GM21360 (cell line): ENCODE results near the gene FOXL1.
"Not testable (repeated sequence)": the region's sequence is repeated elsewhere in the genome, so short reads cannot be mapped to it uniquely, and the experiment has no call there.

Experiments used
- ATAC-seq: cut with Tn5 transposase; IDR thresholded peaks from one replicate; pipeline ENCODE4 v1.9.1; 2021; ENCODE audit warnings: mild to moderate bottlenecking, moderate library complexity; ENCODE audit not compliant: unreplicated experiment

FOXL1 gene

GRCh38 chr16:86580063-86580790 lies 1.9 kb downstream of the FOXL1 start:
- no peak for ATAC-seq

DNA sequence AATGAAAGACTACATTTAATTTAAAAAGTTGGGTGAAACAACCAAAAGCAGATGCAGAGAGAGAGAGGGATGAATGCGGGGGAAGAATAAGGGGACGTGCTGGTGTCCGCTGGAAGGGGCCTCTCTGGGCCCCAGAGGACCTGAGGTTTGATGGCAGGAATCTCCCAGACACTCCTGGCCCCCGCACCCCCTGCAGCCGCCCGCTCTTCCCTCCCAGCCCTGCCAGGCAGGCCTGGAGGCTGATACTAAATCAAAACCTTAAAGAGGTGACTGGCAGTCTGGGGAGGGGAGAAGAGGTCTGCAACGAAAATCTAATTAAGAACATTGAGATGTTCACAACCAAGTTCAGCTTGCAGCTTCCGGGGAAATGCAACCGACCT lies 2.4 kb downstream of the FOXL1 start:
- no peak for ATAC-seq

- no peak for ATAC-seq
Measured at GRCh38 chr16:86581458-86581857, 3.1 kb downstream of the FOXL1 start.

DNA sequence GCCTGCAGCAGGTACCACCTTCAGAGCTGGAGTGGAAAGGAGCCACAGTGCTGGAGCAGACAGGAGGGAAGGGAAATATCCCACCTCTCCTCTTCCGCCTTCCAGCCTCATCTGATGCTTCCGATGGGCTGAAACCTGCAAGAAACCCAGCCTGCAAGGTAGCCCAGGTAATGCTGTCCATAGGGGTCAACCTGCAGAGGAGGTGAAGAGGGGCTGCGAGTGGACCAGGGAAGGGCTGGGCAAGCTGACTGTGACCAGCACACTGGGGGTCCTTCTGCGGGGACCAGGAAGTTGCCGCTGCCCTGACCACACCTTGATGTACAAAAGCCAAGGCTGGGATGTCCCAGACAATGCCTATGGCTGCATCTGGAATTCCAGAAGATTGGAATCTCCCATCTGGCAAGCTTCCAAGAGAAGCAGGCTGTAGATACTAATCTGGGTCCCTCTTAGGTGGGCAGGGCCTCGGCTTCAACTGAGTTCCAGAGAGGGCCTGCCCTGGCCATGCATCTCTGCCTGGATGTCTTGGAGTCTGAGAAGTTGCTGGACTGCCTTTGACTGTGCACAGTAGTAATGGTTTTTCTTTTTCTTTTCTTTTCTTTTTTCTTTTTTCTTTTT lies 5.8 kb downstream of the FOXL1 start:
- no peak for ATAC-seq

- ATAC-seq, result no peak
Measured at GRCh38 chr16:86584726-86585721, 6.7 kb downstream of the FOXL1 start.

DNA sequence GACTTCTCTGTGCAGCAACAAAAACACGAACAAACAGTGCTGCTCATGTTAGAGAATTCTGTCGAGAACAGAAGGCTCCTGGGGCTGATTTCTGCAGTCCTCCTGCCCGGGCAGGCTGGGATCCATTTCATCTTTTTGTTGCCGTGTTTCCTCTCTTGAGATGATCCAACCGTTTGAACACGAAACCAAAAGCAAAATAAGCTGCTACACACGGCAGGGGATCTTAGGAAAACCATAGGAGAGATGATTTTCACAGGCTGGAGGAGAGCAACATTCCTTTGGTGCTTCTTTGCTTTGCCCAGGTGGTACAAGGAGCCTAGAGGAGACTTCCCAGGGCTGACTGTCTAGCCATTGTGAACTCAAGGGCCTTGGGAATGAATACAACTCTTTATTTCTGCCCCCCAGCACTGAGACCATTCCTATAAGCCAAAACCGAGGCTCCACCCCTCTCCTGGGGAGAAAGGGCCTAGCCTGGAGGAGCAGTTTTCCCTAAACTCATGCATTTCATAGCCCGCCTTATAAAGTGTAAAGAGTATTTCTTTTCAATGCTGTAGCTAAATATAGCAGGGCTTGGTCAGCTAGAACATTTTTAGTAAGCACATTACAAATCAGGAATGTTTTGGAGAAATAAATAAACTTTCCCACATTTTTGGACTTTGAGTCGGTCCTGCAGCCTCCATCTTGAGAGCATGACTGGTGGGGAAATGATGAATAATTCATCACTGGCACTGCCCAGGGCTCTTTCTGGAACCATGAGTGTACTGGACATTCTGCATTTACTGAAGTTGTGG lies 7.7 kb downstream of the FOXL1 start:
- ATAC-seq, result no peak

GRCh38 chr16:86587487-86587886 lies 9.1 kb downstream of the FOXL1 start:
- ATAC-seq, result no peak

GRCh38 chr16:86587955-86588354 lies 9.6 kb downstream of the FOXL1 start:
- not testable (repeated sequence) for ATAC-seq

- ATAC-seq, result no peak
Measured at GRCh38 chr16:86590501-86591144, 12.3 kb downstream of the FOXL1 start.

DNA sequence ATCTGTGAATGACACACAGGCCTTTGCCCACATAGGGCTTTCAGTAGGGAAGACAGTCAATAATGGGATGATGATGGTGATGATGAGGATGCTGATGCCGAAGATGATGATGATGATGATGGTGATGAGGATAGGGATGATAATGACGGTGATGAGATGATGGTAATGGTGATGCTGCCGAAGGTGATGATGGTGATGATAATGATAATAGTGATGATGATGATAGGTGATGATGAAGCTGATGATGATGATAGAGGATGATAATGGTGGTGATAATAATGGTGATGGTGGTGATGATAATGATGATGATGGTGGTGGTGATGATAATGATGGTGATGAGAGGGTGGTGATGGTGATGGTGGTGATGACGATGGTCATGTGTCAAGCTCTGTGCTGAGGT lies 12.9 kb downstream of the FOXL1 start:
- ATAC-seq, result no peak

DNA sequence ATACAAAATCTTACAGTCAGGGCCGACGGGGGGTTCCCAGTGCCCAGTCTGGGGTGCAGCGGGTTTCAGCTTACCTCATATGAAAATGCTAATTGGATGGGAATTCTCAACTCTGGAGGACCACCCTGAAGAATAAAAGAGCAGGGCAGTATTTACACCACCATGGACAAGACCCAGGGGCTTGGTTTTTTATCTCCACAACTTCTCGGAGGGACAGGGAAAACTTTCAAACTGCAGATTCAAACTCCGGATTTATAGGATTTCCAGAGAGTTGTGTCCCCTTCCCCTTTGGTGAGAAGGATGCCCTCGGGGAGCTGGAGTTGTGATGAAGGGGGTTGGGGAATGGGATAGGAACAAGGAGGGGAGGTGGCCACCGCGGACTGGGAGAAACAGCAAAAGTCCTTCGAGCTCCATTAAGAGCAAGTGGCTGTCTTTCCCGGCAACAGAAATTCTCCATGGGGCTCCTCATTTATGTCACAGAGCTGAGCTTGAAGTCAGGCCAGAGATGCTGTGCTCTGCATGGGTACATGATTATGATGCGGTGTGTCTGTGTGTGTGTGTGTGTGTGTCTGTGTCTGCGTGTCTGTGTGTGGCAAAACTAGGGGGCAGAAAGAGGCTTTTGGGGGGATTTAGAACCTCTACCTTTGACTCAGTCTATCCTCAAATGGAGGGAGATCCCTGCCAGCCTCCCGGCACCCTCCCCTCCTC lies 15.7 kb downstream of the FOXL1 start:
- no peak for ATAC-seq

DNA sequence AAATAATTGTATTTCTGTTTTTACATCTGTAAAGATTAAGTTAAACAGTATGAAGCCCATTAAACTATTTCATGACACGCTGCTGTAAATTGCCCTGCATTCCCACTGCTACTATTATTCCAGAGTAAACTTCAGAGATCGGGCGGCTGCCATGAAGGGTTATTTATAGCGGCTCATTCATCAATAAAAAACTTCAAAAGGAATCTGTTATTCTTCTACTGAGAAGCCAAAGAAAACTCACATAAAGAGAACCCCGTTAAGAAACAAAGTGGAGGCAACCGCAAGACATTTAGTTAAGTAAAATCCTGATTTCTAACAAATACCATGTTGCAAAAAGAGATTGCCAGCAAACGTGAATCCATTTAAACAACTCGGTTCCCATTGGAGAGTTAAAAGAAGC lies 16.4 kb downstream of the FOXL1 start:
- ATAC-seq, result no peak

DNA sequence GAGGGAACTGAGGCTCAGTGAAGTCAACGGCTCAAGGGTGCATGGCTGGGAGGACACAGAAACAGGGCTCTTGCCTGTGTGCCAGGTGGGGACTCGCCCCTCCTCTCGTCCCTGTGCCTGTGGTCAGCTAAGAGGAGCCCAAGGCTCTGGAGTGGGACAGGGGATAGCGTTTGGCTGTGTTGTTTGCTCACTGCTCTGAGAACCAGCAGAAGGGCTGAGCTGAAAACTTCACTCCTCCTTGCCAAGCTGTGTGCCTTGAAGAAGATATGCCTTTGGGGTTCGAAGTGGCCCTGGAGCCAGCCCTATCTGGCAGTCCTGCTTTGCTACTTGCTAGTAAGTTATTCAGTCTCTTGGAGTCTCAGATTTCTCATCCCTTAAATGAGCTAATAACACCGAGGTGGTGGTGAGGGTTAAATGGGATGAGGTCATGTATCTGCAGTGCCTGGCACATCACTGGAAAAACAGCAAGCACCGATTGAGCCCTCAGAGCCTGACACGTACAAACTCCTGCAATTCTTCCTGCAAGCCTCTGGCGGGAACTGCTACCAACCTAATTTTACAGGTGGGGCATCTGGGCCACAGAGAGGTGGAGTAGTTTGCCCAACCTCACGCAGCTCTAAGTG lies 17.7 kb downstream of the FOXL1 start:
- ATAC-seq, result no peak

DNA sequence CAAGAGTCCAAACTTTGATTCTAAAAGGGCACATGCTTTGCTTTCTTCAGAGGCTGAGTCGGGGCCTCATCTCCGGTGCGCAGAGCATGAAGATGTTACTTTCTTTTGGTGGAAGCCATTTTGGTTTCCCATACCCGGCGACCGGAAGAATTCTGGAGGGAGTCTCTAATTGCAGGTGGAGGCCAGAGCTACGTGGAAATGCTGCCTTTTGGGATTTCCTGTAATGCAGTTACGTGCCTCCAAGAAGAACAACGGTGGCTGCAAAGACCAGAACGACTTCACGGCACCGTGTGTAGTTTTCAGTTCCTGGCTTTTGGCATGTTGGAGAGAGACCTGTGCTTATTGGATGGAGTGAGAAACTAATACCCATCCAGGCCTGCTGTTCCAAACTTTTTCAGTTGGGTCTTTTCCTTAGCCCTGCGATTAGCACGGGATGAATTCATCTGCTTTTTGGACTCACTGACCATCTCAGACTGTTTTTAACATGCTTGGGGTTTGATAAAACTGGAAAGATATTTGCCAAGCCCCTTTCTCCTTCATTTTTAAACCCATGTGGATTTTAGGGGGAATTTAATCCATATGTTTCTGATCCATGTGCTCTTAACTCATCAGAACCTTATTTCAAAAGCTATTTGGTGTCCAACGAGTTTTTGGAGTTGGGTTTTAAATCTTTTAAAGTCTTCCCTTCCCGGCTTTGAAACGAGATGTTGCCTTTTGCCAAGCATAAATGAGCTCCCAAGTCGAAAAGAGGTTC lies 19.0 kb downstream of the FOXL1 start:
- no peak for ATAC-seq

DNA sequence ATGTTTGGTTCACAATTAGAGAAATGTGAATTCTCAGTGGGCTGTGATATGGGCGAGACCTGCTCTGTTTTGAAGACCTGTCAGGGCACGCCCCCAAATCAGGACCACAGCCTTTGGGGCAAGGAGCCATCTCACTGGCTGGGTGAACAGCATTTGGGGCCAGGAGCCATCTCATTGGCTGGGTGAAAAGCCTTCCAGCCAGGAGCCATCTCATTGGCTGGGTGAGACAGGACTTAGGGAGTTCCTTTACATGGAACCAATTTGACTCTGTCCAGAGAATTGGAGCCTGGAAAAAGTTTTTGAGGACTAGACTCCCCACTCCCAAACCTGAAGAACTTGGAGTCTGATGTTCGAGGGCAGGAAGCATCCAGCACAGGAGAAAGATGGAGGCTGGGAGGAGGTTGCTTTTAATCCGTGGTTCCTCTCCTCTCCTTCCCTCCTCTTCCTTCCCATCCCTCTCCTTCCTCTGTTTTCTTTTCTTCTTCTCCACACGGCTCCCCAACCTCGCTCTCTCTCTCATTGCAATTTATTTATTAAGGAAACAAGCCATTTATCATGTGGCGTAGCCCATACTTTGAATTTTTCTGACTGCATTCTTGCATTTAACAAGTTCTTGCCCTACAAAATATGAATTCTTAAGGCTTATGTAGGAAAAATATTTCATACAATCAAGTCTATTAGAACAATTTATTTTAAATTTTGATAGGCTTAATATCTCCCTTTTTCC lies 19.7 kb downstream of the FOXL1 start:
- ATAC-seq, result no peak

- ATAC-seq, result no peak
Measured at GRCh38 chr16:86598607-86599565, 20.5 kb downstream of the FOXL1 start.

DNA sequence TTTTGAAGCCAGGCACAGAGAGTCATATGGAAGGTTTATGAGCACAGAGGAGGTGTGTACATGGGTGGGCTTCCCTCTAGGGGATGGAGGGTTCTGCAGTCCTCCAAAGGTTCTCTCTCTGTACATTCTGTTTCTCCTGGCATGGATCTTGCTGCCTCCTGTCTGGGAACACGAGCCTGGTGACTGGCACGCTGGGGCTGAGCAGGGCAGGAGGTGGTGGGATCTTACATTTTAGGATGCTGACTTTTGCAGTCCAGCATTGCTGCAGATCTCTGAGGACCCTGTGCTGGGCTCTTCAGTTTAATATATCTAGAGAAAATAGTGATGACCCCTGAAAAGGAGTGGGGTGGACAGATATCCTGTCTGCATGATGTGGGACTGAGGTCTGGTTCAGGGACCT lies 23.0 kb downstream of the FOXL1 start:
- no peak for ATAC-seq
